MM.1S (cell line): ENCODE data around the gene UNK.

Experiments
- CTCF ChIP-seq: fragments of 300-600 bp; sonication (generic); IDR thresholded peaks from 2 replicates; pipeline ENCODE4 v1.5.1; 2016; ENCODE audit warnings: antibody characterized with exemption, low read length, mixed read lengths
- EZH2phosphoT487 ChIP-seq: fragments of 300-600 bp; sonication (generic); IDR thresholded peaks from 2 replicates; pipeline ENCODE4 v1.6.1; 2018; ENCODE audit warnings: antibody characterized with exemption, low read length

GRCh38 chr17:75736173-75736835, 48.3 kb upstream of the UNK start:
- TF ChIP-seq CTCF (no peak), EZH2phosphoT487 (no peak)
